HG02763 (cell line): Measurements from ENCODE around the gene EMSY.

Experiments used
- ATAC-seq: cut with Tn5 transposase; IDR thresholded peaks from one replicate; pipeline ENCODE4 v1.9.1; 2021; ENCODE audit warnings: mild to moderate bottlenecking, moderate library complexity; ENCODE audit not compliant: unreplicated experiment

EMSY gene

DNA sequence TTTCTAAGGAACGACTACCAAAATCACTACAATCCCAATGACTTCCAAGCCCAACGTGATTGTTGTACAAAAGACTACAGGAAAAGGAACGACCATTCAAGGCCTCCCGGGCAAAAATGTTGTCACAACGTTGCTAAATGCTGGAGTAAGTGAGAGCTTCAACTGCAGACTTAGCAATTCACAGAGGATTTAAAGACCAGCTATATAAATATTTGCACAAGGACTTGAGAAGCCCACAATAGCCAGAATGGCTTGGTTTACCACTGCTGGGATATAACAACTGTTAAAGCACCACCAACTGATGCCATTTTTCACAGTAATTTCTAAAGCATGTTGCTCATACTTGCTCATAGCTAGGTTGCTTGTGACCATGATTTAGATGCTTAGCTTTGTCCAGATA, 78.3 kb downstream of the EMSY start:
- ATAC-seq, result no peak

DNA sequence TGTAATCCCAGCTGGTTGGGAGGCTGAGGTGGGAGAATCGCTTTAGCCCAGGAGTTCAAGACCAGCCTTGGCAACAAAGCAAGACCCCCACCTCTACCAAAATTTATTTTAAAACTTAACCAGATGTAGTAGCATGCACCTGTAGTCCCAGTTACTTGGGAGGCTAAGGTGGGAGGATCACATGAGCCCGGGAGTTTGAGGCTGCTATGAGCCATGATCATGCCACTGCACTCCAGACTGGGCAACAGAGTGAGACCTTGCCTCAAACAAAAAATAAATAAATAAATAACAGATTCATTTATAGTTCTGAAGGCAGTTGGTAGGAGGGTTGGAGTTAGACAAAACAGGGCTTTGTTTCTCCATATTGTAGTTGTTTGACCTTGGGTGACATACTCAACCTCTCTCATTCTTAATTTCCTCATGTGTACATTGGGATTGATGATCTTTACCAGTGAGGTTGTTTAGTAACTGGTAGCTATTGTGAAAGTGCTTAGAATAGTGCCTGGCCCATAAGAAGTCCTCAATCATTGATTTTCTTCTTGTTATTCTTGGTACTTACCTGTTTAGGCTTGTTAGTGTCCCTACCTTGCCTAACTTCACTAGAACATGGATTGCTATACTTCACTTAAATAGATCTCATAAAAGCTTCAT, 79.1 kb downstream of the EMSY start:
- ATAC-seq, result no peak

- ATAC-seq, result no peak
Observed at GRCh38 chr11:76524461-76524860, 79.6 kb downstream of the EMSY start.

DNA sequence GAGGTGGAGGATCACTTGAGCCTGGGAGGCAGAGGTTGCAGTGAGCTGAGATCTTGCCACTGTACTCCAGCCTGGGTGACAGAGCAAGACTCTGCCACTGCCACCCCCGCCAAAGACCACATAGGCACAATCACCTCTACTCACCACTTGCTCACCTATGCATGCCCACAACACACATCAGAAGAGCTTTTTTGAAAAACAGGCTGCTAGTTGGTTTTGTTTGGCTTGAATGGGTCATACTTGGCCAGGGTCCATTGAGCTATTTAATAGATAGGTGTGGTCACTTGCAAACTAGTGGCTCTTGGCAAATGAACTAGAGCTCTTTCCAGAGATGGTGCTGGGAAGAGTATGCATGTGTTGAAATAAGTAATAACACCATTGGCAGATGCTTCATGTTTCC, 80.1 kb downstream of the EMSY start:
- no peak for ATAC-seq

GRCh38 chr11:76526878-76527277, 82.1 kb downstream of the EMSY start:
- no peak for ATAC-seq

DNA sequence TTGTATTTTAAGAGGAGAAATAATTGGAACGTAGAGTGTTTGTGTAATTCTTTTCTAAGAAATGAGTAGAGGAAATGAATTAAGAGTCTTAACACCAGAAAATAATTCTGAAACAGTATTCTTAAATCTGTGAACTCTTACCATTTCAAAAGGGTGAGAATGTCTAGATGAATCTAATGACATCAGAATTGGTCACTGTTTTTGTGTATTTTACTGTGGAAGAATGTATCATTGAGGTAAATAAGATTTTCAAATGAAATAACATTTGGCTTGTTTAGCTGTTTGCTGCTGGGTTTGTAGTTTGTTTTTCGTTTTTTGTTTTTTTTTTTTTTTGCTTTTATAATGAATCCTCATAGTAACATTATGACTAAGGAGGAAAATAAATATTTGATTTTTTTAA, 97.6 kb downstream of the EMSY start:
- no peak for ATAC-seq

DNA sequence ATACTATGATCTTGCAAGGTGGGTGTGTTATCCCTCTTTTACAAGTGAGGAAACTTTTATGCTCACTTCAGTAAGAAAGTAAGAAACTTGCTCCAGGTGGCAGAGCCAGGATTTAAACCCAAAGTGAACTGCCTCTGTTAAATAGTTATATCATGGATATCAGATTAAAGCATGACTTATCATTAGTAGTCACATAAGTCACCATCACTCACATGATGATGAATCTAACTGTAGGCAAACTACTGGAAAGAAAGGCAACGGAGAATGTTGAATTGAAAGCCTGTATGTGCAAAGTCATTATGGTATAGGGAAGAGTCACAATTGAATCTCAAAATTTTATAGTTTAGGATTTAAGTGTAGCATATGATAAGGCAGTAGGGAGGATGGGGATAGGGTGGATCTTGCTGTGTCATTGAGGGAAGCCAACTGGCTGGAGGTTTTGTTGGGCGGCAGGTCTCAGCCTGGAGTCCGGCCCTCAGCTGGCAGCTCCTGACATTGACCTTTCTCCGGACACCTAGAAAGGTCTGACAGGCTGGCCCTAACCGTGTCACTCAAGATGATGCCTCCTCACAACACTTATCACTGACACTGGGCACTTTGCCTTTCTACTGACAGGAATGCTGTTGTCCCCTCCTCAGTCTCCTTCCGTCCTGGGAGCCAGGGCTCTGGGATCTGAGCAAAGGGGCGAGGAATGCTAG, 98.3 kb downstream of the EMSY start:
- ATAC-seq, result no peak

GRCh38 chr11:76550781-76551180, 106.0 kb downstream of the EMSY start:
- ATAC-seq, result no peak

DNA sequence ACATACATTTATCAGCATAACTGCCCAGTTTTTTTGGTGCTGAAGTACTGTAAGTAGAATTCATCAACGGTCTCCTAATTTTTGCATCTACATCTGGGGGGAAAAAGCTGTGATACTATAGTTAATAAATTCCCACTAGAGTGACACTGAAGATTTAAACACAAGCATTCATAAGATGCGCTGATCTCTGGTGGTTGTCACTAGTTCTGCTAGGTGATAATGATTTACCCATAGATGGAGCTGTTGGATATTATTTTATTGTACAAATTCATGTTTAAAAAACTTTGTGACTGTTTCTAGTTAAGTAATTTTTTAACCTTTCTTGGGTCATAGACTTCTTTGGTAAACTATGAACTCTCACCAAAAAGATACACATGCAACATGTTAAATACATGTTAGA, 106.6 kb downstream of the EMSY start:
- ATAC-seq, result no peak

DNA sequence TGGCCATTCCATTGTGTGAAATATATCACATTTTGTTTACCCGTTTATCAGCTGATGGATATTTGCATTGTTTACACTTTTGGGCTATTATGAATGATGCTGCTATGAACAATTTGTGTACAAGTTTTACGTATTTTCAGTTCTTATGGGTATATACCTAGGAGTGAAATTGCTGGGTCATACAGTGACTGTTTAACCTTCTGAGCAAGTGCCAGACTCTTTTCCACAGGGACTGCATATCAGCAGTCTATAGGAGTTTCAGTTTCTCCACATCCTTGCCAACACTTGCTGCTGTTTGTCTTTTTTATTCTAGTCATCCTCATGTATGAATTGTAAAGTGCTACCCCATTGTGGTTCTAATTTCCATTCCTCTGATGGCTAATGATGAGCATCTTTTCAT, 108.2 kb downstream of the EMSY start:
- ATAC-seq, result no peak

DNA sequence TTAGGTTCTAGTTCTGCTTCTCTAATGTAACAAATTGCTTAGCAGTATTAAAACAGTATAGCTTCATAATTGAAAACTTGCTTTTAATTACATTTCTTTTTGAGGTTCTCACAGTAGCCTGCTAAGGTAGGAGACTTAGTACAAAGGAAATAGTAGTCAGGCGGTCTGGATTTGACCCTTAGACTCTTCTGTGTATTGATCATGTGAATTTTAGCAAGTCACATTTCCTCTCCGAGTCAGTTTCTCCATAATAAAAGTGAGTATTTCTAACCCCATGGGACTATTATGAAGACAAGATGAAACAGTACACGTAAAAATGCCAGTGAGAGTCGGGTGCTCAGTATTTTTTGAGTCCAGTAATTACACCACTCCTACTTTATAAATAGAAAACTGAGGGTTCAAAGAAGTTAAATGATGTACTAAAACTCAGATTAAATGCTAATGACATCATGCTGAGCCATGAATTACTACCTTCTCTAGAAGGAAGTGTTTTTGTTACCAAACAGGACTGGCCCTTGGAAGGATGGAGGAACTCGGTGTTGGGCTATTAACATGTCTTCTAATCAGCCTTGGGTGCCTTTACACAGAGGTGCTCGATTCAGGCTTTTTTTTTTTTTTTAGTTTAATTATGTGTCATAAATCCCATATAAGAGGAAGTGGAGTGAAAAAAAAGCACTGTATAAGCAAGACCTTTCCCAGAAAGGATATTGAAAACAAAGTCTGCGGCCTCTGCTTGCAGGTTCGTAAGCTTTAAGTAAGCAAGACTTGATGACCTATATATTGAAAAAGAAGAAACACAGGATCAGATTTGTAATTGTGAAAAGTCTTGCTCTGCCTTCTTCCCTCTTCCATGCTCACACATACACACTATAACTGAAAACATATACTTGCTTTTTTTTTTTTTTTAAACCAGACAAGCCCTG, 109.0 kb downstream of the EMSY start:
- ATAC-seq, result no peak

GRCh38 chr11:76554767-76555166, 109.9 kb downstream of the EMSY start:
- no peak for ATAC-seq

- ATAC-seq, result no peak
Observed at GRCh38 chr11:76557466-76557865, 112.6 kb downstream of the EMSY start.

DNA sequence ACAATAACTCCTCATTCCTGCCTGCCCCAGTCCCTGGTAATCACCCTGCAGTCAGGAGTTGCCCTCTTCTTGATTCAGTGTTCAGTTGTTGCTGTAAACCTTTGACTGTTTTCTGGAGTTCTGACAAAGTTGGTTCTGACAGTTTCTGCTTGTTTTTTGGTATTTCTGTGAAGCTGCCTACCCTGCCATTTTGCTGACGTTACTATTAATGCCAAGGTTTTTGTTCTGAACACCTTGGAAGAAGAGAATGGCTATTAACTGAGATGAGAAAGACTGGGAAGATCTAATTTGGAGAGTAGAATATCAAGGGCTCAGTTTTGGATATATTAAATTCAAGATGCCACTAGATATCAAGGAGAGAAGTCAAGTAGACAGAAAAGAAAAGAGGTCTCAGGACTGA, 113.7 kb downstream of the EMSY start:
- no peak for ATAC-seq

GRCh38 chr11:76558891-76559290, 114.1 kb downstream of the EMSY start:
- ATAC-seq, result no peak

GRCh38 chr11:76559346-76559745, 114.5 kb downstream of the EMSY start:
- ATAC-seq, result no peak

DNA sequence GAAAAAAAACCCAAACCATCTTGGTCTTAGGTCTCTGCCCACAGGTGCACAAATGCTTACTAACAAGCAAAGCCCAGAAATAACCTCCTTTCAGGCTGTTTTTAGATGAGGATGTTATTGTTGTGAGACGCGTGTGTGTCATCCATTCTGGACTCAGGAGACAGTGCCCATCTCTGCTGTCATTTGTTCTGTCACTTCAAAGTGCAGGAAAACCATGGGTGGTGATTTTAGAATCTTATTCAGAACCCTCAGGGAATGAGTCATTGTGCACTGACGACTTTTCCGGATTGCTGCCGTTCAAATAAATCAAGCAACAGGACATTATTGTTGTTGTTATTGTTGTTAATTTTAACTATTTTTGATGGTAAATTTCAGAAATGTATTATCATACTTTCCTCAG, 115.4 kb downstream of the EMSY start:
- no peak for ATAC-seq

- no peak for ATAC-seq
Observed at GRCh38 chr11:76561245-76561644, 116.4 kb downstream of the EMSY start.

GRCh38 chr11:76562541-76562940, 117.7 kb downstream of the EMSY start:
- ATAC-seq, result no peak

- no peak for ATAC-seq
Observed at GRCh38 chr11:76564364-76564763, 119.5 kb downstream of the EMSY start.

- ATAC-seq, result no peak
Observed at GRCh38 chr11:76566811-76567210, 122.0 kb downstream of the EMSY start.

DNA sequence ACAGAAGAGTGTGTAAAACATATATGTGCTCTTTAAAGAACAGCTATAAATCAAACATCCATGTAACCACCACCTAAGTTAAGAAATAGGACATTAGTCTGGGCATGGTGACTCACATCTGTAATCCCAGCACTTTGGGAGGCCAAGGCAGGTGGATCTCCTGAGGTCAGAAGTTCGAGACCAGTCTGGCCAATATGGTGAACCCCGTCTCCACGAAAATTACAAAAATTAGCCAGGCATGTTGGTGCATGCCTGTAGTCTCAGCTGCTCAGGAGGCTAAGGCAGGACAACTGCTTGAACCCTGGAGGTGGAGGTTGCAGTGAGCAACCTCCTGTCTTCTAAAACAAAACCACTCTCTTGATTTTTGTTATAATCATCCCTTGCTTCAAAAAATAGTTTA, 122.4 kb downstream of the EMSY start:
- no peak for ATAC-seq
